HepG2 (cell line): ENCODE measurements around the gene SLC9A5. TPM values are rescaled to one million over a fixed set of nuclear protein-coding genes. Genes with fewer than 3 reads are reported as not detected.

ENCODE experiments used
- CBFB ChIP-seq: sonication (generic); formaldehyde crosslinking; IDR thresholded peaks from 2 replicates; pipeline ENCODE4 v1.4.0; 2020; ENCODE audit warnings: missing genetic modification reagents
- CREM ChIP-seq, 2 experiments: sonication (generic) in 1 of 2; formaldehyde crosslinking in 1 of 2; IDR thresholded peaks; 2 replicates each; pipeline versions ENCODE4 v1.4.0 to v1.6.1; 2016 to 2020; ENCODE audit warnings: antibody characterized with exemption in 1 of 2, mild to moderate bottlenecking in 1 of 2, missing genetic modification reagents in 1 of 2
- JUND ChIP-seq: sonication (generic); formaldehyde crosslinking; IDR thresholded peaks from 2 replicates; pipeline ENCODE4 v1.8.0; 2022; ENCODE audit warnings: mild to moderate bottlenecking, missing genetic modification reagents
- MED13 ChIP-seq: sonication (generic); formaldehyde crosslinking; IDR thresholded peaks from 2 replicates; pipeline ENCODE4 v1.5.0; 2020; ENCODE audit warnings: missing genetic modification reagents
- MIER3 ChIP-seq: IDR thresholded peaks from 2 replicates; pipeline ENCODE4 v1.6.1; 2016; ENCODE audit warnings: missing compliant biosample characterization, borderline replicate concordance
- MTF1 ChIP-seq: sonication (generic); formaldehyde crosslinking; IDR thresholded peaks from 2 replicates; pipeline ENCODE4 v1.5.0; 2020; ENCODE audit warnings: missing genetic modification reagents
- NFATC3 ChIP-seq: sonication (generic); formaldehyde crosslinking; IDR thresholded peaks from 2 replicates; pipeline ENCODE4 v1.5.1; 2020; ENCODE audit warnings: mild to moderate bottlenecking, missing genetic modification reagents
- PBX2 ChIP-seq: IDR thresholded peaks from 2 replicates; pipeline ENCODE4 v1.6.1; 2016; ENCODE audit warnings: control low read depth
- RAD51 ChIP-seq: fragments of 450-650 bp; IDR thresholded peaks from 2 replicates; pipeline ENCODE4 v1.6.1; 2016; ENCODE audit warnings: borderline replicate concordance
- RXRA ChIP-seq: sonication (generic); formaldehyde crosslinking; IDR thresholded peaks from 2 replicates; pipeline ENCODE4 v1.5.1; 2020; ENCODE audit warnings: missing genetic modification reagents
- SALL1 ChIP-seq: sonication (generic); formaldehyde crosslinking; IDR thresholded peaks from 2 replicates; pipeline ENCODE4 v1.8.0; 2022; ENCODE audit warnings: mild to moderate bottlenecking, missing genetic modification reagents
- SIN3A ChIP-seq: IDR thresholded peaks from 2 replicates; pipeline ENCODE4 v1.6.1; 2011; ENCODE audit warnings: low read depth, mild to moderate bottlenecking, control low read depth, low read length, borderline replicate concordance
- SNAPC2 ChIP-seq: sonication (generic); formaldehyde crosslinking; IDR thresholded peaks from 2 replicates; pipeline ENCODE4 v1.8.1; 2022; ENCODE audit warnings: mild to moderate bottlenecking, missing genetic modification reagents
- SP2 ChIP-seq: sonication (generic); formaldehyde crosslinking; IDR thresholded peaks from 2 replicates; pipeline ENCODE4 v1.5.1; 2020; ENCODE audit warnings: mild to moderate bottlenecking, missing genetic modification reagents
- TOPORS ChIP-seq: sonication (generic); formaldehyde crosslinking; IDR thresholded peaks from 2 replicates; pipeline ENCODE4 v1.8.0; 2023; ENCODE audit warnings: mild to moderate bottlenecking, missing genetic modification reagents
- ZC3H4 ChIP-seq: sonication (generic); formaldehyde crosslinking; IDR thresholded peaks from 2 replicates; pipeline ENCODE4 v1.4.0; 2020; ENCODE audit warnings: missing genetic modification reagents, borderline replicate concordance
- ZNF235 ChIP-seq: sonication (generic); formaldehyde crosslinking; IDR thresholded peaks from 2 replicates; pipeline ENCODE4 v1.8.1; 2023; ENCODE audit warnings: mild to moderate bottlenecking, missing genetic modification reagents, borderline replicate concordance
- ZNF263 ChIP-seq: sonication (generic); formaldehyde crosslinking; IDR thresholded peaks from 2 replicates; pipeline ENCODE4 v1.4.0; 2020; ENCODE audit warnings: missing genetic modification reagents
- ZNF772 ChIP-seq: sonication (generic); formaldehyde crosslinking; IDR thresholded peaks from 2 replicates; pipeline ENCODE4 v1.5.0; 2020; ENCODE audit warnings: mild to moderate bottlenecking, missing genetic modification reagents
- polyA plus RNA-seq, 8 experiments: library from polyadenylated mRNA; depleted of rRNA in 3 of 8; stranded (reverse) in 7 of 8; unstranded in 1 of 8; fragments of >200 nt; fragmentation: Illumina TruSeq in 4 of 8; extraction: Trizol in 4 of 8; gene quantifications; 2 replicates each; pipeline versions ENCODE4 v1.2.1 to v1.2.3, GENCODE V29; 2011 to 2016; ENCODE audit warnings: low read depth in 4 of 8, missing spikeins in 1 of 8, mixed read lengths in 1 of 8; ENCODE audit not compliant: insufficient read depth in 1 of 8
- total RNA-seq, 5 experiments: library from RNA; depleted of rRNA; stranded (reverse); fragments of >200 nt; fragmentation: Illumina TruSeq; extraction: Trizol; gene quantifications; 2 replicates each; pipeline ENCODE4 v1.2.3, GENCODE V29; 2016; ENCODE audit warnings: low read depth in 1 of 5
- TF ChIP-seq, protein P1 (sequence below): sonication (generic); formaldehyde crosslinking; IDR thresholded peaks from 2 replicates; pipeline ENCODE4 v1.4.0; 2020; ENCODE audit warnings: mild to moderate bottlenecking, missing genetic modification reagents, borderline replicate concordance
- TF ChIP-seq, protein P2 (sequence below): sonication (generic); formaldehyde crosslinking; IDR thresholded peaks from 2 replicates; pipeline ENCODE4 v1.5.0; 2020; ENCODE audit warnings: missing genetic modification reagents, mild to moderate bottlenecking, borderline replicate concordance
- TF ChIP-seq, protein P3 (sequence below): sonication (generic); formaldehyde crosslinking; IDR thresholded peaks from 2 replicates; pipeline ENCODE4 v1.8.0; 2022; ENCODE audit warnings: missing genetic modification reagents, mild to moderate bottlenecking, moderate library complexity, borderline replicate concordance

Gene SLC9A5
- total and polyA plus RNA-seq, 2 of the 13 experiments (the other 11 are each of a cell fraction or from before 2014, with no cell fraction given), result 0.58 to 1.4 TPM

- TF ChIP-seq, protein P1, sequence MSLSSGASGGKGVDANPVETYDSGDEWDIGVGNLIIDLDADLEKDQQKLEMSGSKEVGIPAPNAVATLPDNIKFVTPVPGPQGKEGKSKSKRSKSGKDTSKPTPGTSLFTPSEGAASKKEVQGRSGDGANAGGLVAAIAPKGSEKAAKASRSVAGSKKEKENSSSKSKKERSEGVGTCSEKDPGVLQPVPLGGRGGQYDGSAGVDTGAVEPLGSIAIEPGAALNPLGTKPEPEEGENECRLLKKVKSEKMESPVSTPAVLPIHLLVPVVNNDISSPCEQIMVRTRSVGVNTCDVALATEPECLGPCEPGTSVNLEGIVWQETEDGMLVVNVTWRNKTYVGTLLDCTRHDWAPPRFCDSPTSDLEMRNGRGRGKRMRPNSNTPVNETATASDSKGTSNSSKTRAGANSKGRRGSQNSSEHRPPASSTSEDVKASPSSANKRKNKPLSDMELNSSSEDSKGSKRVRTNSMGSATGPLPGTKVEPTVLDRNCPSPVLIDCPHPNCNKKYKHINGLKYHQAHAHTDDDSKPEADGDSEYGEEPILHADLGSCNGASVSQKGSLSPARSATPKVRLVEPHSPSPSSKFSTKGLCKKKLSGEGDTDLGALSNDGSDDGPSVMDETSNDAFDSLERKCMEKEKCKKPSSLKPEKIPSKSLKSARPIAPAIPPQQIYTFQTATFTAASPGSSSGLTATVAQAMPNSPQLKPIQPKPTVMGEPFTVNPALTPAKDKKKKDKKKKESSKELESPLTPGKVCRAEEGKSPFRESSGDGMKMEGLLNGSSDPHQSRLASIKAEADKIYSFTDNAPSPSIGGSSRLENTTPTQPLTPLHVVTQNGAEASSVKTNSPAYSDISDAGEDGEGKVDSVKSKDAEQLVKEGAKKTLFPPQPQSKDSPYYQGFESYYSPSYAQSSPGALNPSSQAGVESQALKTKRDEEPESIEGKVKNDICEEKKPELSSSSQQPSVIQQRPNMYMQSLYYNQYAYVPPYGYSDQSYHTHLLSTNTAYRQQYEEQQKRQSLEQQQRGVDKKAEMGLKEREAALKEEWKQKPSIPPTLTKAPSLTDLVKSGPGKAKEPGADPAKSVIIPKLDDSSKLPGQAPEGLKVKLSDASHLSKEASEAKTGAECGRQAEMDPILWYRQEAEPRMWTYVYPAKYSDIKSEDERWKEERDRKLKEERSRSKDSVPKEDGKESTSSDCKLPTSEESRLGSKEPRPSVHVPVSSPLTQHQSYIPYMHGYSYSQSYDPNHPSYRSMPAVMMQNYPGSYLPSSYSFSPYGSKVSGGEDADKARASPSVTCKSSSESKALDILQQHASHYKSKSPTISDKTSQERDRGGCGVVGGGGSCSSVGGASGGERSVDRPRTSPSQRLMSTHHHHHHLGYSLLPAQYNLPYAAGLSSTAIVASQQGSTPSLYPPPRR (CRISPR knock-in tag), result peak; percentile 87; the same call in 1 of the 2 replicates
- peak; percentile 92 for TF ChIP-seq MED13 (CRISPR knock-in tag)
- TF ChIP-seq PBX2, result peak; percentile 11; the same call in 1 of the 2 replicates
- no peak for TF ChIP-seq CREM (IDR thresholded peaks at IDR 0.05)
- TF ChIP-seq CREM (CRISPR knock-in tag; IDR thresholded peaks at IDR 0.05), result no peak
- TF ChIP-seq ZNF235, result peak; percentile 82; the same call in 1 of the 2 replicates
- peak; percentile 70; the same call in 1 of the 2 replicates for TF ChIP-seq TOPORS (CRISPR knock-in tag)
- no peak; the same call in 1 of the 2 replicates for TF ChIP-seq RAD51
- TF ChIP-seq ZNF772 (CRISPR knock-in tag), result peak; percentile 99
- TF ChIP-seq JUND (CRISPR knock-in tag), result no peak; the same call in 1 of the 2 replicates
- TF ChIP-seq MTF1 (CRISPR knock-in tag), result no peak
- TF ChIP-seq, protein P2, sequence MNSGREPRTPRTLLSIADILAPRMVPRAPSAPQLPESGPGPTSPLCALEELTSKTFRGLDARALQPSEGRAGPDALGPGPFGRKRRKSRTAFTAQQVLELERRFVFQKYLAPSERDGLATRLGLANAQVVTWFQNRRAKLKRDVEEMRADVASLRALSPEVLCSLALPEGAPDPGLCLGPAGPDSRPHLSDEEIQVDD, result no peak; the same call in 1 of the 2 replicates
- TF ChIP-seq SP2 (CRISPR knock-in tag), result no peak
- TF ChIP-seq CBFB, result peak; percentile 97
- peak; percentile 93 for TF ChIP-seq RXRA (CRISPR knock-in tag)
- TF ChIP-seq ZC3H4 (CRISPR knock-in tag), result no peak
- TF ChIP-seq SIN3A, result peak; percentile 37; the same call in 1 of the 2 replicates
- peak; percentile 46; the same call in 1 of the 2 replicates for TF ChIP-seq ZNF263 (CRISPR knock-in tag)
- peak; percentile 97; the same call in 1 of the 2 replicates for TF ChIP-seq MIER3 (CRISPR knock-in tag)
- peak; percentile 95 for TF ChIP-seq SALL1 (CRISPR knock-in tag)
- peak; percentile 58 for TF ChIP-seq SNAPC2 (CRISPR knock-in tag)
- TF ChIP-seq, protein P3, sequence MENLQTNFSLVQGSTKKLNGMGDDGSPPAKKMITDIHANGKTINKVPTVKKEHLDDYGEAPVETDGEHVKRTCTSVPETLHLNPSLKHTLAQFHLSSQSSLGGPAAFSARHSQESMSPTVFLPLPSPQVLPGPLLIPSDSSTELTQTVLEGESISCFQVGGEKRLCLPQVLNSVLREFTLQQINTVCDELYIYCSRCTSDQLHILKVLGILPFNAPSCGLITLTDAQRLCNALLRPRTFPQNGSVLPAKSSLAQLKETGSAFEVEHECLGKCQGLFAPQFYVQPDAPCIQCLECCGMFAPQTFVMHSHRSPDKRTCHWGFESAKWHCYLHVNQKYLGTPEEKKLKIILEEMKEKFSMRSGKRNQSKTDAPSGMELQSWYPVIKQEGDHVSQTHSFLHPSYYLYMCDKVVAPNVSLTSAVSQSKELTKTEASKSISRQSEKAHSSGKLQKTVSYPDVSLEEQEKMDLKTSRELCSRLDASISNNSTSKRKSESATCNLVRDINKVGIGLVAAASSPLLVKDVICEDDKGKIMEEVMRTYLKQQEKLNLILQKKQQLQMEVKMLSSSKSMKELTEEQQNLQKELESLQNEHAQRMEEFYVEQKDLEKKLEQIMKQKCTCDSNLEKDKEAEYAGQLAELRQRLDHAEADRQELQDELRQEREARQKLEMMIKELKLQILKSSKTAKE (CRISPR knock-in tag), result peak; percentile 73
- TF ChIP-seq NFATC3 (CRISPR knock-in tag), result 0 out of 2 replicates have a peak, but pooled peaks have one; percentile 43
Measured at GRCh38 chr16:67246081-67246755, 2.6 kb upstream of the SLC9A5 start (continued).
